Smooth muscle cell (in vitro differentiated cells): ENCODE results near the gene MLLT6. TPM values are rescaled to one million over a fixed set of nuclear protein-coding genes. Genes with fewer than 3 reads are reported as not detected.

Experiments
- DNase-seq: peaks from one replicate; lab custom pipeline; 2025; ENCODE audit not compliant: unreplicated experiment; lab: John Stamatoyannopoulos, UW
- H2AFZ ChIP-seq: fragments of 200-600 bp; sonication (generic); 2 replicates; pipeline ENCODE4 v1.6.0; 2016; ENCODE audit warnings: antibody characterized with exemption, low read depth, mild to moderate bottlenecking
- H3F3A ChIP-seq: fragments of 200-600 bp; sonication (generic); 2 replicates; pipeline ENCODE4 v1.6.0; 2017; ENCODE audit warnings: antibody characterized with exemption, low read depth
- H3K27ac ChIP-seq: fragments of 200-600 bp; sonication (generic); 2 replicates; pipeline ENCODE4 v1.5.1; 2016; ENCODE audit warnings: low read depth, mild to moderate bottlenecking
- H3K27me3 ChIP-seq: fragments of 200-600 bp; sonication (generic); 2 replicates; pipeline ENCODE4 v1.6.1; 2016; ENCODE audit warnings: low read depth, mild to moderate bottlenecking
- H3K36me3 ChIP-seq: fragments of 200-600 bp; sonication (generic); 2 replicates; pipeline ENCODE4 v1.5.1; 2016; ENCODE audit warnings: low read depth
- H3K4me1 ChIP-seq: fragments of 200-600 bp; sonication (generic); 2 replicates; pipeline ENCODE4 v1.5.1; 2016; ENCODE audit warnings: low read depth
- H3K4me2 ChIP-seq: fragments of 200-600 bp; sonication (generic); 2 replicates; pipeline ENCODE4 v1.6.0; 2016; ENCODE audit warnings: mild to moderate bottlenecking
- H3K4me3 ChIP-seq: fragments of 200-600 bp; sonication (generic); 2 replicates; pipeline ENCODE4 v1.5.1; 2016; ENCODE audit warnings: mild to moderate bottlenecking
- H3K79me2 ChIP-seq: fragments of 200-600 bp; sonication (generic); 2 replicates; pipeline ENCODE4 v1.6.0; 2016; ENCODE audit warnings: low read depth, mild to moderate bottlenecking
- H3K9ac ChIP-seq: fragments of 200-600 bp; sonication (generic); 2 replicates; pipeline ENCODE4 v1.6.0; 2016; ENCODE audit warnings: low read depth
- H3K9me3 ChIP-seq: fragments of 200-600 bp; sonication (generic); replicated peaks from 2 replicates; pipeline ENCODE4 v1.5.1; 2016; ENCODE audit warnings: low read depth
- H4K20me1 ChIP-seq: fragments of 200-600 bp; sonication (generic); 2 replicates; pipeline ENCODE4 v1.6.0; 2016; ENCODE audit warnings: low read depth
- WGBS: methylation state at CpG from one replicate; pipeline ENCODE4 v1.1.7; 2016; ENCODE audit warnings: low lambda C conversion rate; 5-methylcytosine and 5-hydroxymethylcytosine counted together
- polyA plus RNA-seq: library from polyadenylated mRNA; unstranded; fragments of >200 nt; fragmentation: Nextera tagmentation; extraction: Ambion mirVana; gene quantifications from 2 replicates; pipeline ENCODE4 v1.2.1, GENCODE V29; 2016
- total RNA-seq: library from RNA; depleted of rRNA; stranded (reverse); fragments of >200 nt; gene quantifications from 2 replicates; pipeline ENCODE4 v1.2.3, GENCODE V29; 2014
- TF ChIP-seq, protein P1 (sequence below): fragments of 200-600 bp; sonication (generic); IDR thresholded peaks from 2 replicates; pipeline ENCODE4 v1.5.1; 2017; ENCODE audit warnings: borderline replicate concordance, mild to moderate bottlenecking, antibody characterized with exemption; ENCODE audit not compliant: insufficient read depth, poor library complexity, severe bottlenecking

Gene MLLT6
- total RNA-seq (11.2 and 12.4 TPM in 2 replicates), polyA plus RNA-seq (4.6 and 8.1 TPM in 2 replicates)

DNA sequence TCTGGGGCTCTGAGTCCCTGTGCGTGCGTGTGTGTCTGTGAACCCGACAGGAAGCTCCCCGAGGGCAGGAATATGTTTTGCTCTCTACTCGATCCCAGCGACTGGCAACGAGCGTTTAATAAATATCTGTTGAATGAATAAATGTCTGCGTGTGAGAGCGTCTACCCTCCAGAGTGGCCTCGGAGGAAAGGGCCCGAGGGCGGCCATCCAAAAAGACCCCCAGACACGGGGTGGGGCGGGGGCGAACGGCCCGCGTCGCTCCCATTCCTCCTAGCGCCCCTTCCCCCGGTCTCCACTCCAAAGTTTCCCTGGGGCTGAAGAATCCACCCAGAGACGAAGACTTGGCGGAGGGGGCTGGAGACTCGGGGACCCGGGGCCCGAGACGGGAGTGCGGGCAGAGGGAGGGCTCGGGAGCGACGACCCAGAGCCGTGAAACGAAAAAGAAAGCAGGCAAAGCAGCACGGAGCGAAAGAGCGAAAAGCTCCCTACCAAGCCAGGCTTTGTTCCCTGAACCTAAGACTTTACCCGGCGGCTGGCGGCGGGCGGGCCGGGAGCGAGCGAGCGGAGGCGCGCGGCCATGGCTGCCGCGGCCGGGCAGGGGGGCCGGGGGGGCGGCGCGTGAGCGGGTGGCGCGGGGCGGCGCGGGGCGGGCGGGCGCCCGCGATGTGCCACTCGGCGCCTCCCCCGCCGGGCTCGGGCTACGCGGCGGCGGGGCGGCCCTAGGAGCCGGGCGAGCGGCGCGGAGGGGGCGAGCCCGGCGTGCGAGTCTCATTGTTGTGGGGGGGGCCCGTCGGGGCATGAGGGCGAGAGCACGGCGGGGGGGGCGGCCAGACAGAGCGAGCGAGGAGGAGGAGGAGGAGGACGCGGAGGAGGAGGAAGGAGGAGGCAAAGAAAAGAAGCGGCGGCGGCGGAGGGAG lies at the start of gene MLLT6:
MLLT6 (plus strand) TSS at position 668 of the 917 bp plus-strand sequence. CDS start 360 bp downstream, outside the sequence.
- H3K36me3 ChIP-seq: no peaks in the 10 kb centered on the region
- H3K9me3 ChIP-seq: no peaks in the 10 kb centered on the region
- H3K4me1 ChIP-seq: peaks cover 12% of the 10 kb centered on the region
- H3K4me3 ChIP-seq: peak within 1 kb of the TSS; percentile 98
- no peaks in the 10 kb centered on the region for H3K27me3 ChIP-seq
- peak; percentile 48 for DNase-seq
- TF ChIP-seq, protein P1, sequence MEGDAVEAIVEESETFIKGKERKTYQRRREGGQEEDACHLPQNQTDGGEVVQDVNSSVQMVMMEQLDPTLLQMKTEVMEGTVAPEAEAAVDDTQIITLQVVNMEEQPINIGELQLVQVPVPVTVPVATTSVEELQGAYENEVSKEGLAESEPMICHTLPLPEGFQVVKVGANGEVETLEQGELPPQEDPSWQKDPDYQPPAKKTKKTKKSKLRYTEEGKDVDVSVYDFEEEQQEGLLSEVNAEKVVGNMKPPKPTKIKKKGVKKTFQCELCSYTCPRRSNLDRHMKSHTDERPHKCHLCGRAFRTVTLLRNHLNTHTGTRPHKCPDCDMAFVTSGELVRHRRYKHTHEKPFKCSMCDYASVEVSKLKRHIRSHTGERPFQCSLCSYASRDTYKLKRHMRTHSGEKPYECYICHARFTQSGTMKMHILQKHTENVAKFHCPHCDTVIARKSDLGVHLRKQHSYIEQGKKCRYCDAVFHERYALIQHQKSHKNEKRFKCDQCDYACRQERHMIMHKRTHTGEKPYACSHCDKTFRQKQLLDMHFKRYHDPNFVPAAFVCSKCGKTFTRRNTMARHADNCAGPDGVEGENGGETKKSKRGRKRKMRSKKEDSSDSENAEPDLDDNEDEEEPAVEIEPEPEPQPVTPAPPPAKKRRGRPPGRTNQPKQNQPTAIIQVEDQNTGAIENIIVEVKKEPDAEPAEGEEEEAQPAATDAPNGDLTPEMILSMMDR: no peak
- H3K9ac ChIP-seq: peak within 1 kb of the TSS; percentile 90
- under 1% methylated on average over 40 of the region's 100 CpGs for WGBS
- H3K79me2 ChIP-seq: no peaks in the 10 kb centered on the region
- H4K20me1 ChIP-seq: peaks cover 22% of the 10 kb centered on the region
- H3F3A ChIP-seq: peaks cover 13% of the 10 kb centered on the region
- peak within 1 kb of the TSS; percentile 83 for H3K27ac ChIP-seq
- H2AFZ ChIP-seq: peak within 1 kb of the TSS; percentile 99
- H3K4me2 ChIP-seq: peak within 1 kb of the TSS; percentile 99

DNA sequence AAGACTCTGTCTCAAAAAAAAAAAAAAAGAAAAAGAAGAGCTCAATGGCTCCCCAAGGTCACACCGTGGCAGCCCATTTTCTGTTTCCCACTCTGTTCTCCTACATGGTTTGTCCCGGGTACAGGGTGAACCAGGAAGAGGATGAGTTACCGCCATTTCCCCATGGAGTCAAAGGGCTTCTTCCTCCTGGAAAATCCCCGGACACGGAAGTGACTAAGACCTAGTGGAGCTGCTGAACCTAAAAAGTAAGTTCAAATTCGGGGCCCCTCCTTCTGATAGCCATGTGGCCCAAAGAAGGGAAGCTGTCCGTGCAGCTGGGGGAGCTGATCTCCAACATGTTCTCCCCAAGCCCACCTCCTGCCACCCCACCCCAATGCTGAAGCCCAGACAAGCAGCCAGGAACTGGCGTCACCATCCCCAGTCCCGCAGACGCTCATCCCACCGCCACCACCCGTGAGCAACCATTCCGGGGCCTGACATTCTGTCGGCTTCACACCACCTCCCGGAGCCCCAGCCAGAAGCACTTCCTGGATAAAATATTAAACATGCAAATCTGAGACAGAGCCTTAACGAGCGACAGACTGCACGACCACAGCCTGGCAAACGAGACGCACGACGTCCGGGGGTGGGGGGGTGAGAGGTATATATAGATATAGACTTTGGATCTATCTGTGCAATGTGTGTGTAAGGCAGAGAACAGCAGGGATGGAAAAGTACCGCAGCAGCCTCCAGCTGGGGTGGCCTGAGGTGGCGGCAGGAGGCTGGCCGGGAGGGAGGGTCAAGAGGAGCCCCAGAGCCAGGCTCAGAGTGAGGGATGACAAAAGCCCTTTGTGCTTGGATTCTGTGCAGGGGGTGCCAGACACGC lies 47.9 kb upstream of the MLLT6 start:
- no peak overlapping the region for H3K9ac ChIP-seq
- no peaks in the 10 kb centered on the region for H4K20me1 ChIP-seq
- no peaks in the 10 kb centered on the region for H3K36me3 ChIP-seq
- no peaks in the 10 kb centered on the region for H3K79me2 ChIP-seq
- no peak overlapping the region for H3K4me2 ChIP-seq
- peak overlapping the region; percentile 18 for H2AFZ ChIP-seq
- no peaks in the 10 kb centered on the region for H3K9me3 ChIP-seq
- DNase-seq: no peak
- H3K4me1 ChIP-seq: peaks cover 7% of the 10 kb centered on the region
- peaks cover 4% of the 10 kb centered on the region for H3K27me3 ChIP-seq
- no peaks in the 10 kb centered on the region for H3F3A ChIP-seq
- H3K4me3 ChIP-seq: no peak overlapping the region
- 68% methylated on average over 27 of the region's 27 CpGs for WGBS
- TF ChIP-seq, protein P1: no peak
- no peak overlapping the region for H3K27ac ChIP-seq

DNA sequence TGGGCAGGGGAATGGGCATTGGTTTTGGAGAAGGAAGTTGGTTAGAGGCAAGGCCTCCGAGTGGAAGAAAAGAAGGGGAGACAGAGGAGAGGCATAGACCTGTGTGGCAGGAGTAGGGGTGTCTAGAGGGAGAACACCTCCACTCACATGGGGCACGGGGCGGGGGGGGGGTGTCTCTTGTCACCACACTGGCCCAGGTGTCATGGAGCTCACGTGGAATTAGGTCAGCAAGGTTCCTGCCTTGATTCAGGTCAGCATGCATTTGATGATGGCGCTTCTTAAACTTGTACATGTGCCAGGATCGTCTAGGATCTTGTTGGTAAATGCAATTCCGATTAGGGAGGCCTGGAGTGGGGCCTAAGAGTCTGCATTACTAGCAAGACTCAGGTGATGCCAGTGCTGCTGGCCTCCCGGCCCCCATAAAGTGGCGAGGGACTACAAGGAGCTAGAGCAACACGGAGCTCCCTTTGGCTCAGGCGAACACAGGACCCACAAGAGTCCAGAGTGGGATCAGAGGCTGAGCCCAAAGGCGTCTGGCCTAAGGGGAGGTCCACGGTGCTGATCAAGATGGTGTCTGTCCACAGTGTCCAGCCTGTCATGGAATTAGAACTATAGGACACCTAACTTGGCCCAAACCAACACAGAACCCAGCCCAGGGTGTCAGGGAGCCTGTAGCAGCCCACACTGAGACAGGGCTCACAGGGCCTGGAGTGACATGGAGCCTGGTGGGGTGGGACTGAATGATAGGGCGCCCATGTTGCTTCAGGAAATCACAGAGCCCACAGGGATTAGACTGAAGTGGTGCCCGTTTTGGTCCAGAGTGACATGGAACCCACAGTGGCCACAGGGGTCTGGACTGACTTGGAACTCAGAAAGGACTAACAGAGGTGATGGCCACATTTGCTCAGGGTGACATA lies 47.0 kb upstream of the MLLT6 start:
- H3K79me2 ChIP-seq: no peaks in the 10 kb centered on the region
- H3K36me3 ChIP-seq: no peaks in the 10 kb centered on the region
- TF ChIP-seq, protein P1: no peak
- peaks cover 4% of the 10 kb centered on the region for H3K27me3 ChIP-seq
- no peaks in the 10 kb centered on the region for H4K20me1 ChIP-seq
- DNase-seq: no peak
- H3K4me2 ChIP-seq: no peak overlapping the region
- no peaks in the 10 kb centered on the region for H3K9me3 ChIP-seq
- H3F3A ChIP-seq: no peaks in the 10 kb centered on the region
- WGBS: 89% methylated on average over 15 of the region's 15 CpGs
- no peak overlapping the region for H3K4me3 ChIP-seq
- H2AFZ ChIP-seq: no peak overlapping the region
- H3K9ac ChIP-seq: no peak overlapping the region
- H3K4me1 ChIP-seq: peaks cover 7% of the 10 kb centered on the region
- no peak overlapping the region for H3K27ac ChIP-seq
